GM23248 (cell line): Measurements from ENCODE around the gene METTL14.

Source experiments
- EZH2 ChIP-seq: fragments of 200-600 bp; sonication (generic); IDR thresholded peaks from 2 replicates; pipeline ENCODE4 v1.6.1; 2018; ENCODE audit warnings: antibody characterized with exemption, mild to moderate bottlenecking; ENCODE audit not compliant: insufficient read depth, poor library complexity, severe bottlenecking
- EZH2phosphoT487 ChIP-seq: fragments of 200-600 bp; sonication (generic); IDR thresholded peaks from 2 replicates; pipeline ENCODE4 v1.6.1; 2018; ENCODE audit warnings: antibody characterized with exemption, moderate library complexity, mild to moderate bottlenecking, low read depth; ENCODE audit not compliant: insufficient read depth

- no peak for TF ChIP-seq EZH2phosphoT487
- TF ChIP-seq EZH2: no peak
Observed at GRCh38 chr4:118716304-118716703, 31.1 kb downstream of the METTL14 start.
